ENCODE measurements around the gene EBLN1.

- TF ChIP-seq CTCF (IDR thresholded peaks at IDR 0.05; ENCODE audit: insufficient read depth, low read length, poor library complexity, severe bottlenecking), result no peak
- TF ChIP-seq EZH2phosphoT487 (conservative IDR thresholded peaks at IDR 0.05; ENCODE audit: low read length), result no peak
Observed at GRCh38 chr10:22247636-22248035, 29.8 kb upstream of the EBLN1 start.

Data from SU-DHL-6 (cell line).